Measurements from ENCODE around the gene GRK5. TPM values are rescaled to one million over a fixed set of nuclear protein-coding genes. Genes with fewer than 3 reads are reported as not detected.
A peak's percentile ranks its signal among the peaks of the same experiment; 100 is the strongest.
"Not testable (repeated sequence)": the region's sequence is repeated elsewhere in the genome, so short reads cannot be mapped to it uniquely, and the experiment has no call there.

GRK5 gene
- total RNA-seq, 4 donors from 2014 or later, result 10.0 to 61.9 (median 18.1) TPM

GRCh38 chr10:119270762-119271366 is 63.5 kb downstream of the GRK5 start:
- Histone ChIP-seq H3K4me3 (peak overlapping the region in 2 of 4 donors; percentile 1 to 16), H3K9me3 (no peaks in the 10 kb centered on the region), H3K36me3 (no peaks in the 10 kb centered on the region), H3K27ac (peak overlapping the region; percentile 63 to 88 (median 80)), H3K27me3 (no peaks in the 10 kb centered on the region), H3K4me1 (peaks cover 4 to 43% (median 22%) of the 10 kb centered on the region in 4 donors)
- no peak for TF ChIP-seq CTCF (IDR thresholded peaks at IDR 0.05)
- TF ChIP-seq POLR2A (IDR thresholded peaks at IDR 0.05), result peak in 1 of 2 donors; percentile 47
- DNase-seq, result peak; percentile 86 to 94 (median 89)

DNA sequence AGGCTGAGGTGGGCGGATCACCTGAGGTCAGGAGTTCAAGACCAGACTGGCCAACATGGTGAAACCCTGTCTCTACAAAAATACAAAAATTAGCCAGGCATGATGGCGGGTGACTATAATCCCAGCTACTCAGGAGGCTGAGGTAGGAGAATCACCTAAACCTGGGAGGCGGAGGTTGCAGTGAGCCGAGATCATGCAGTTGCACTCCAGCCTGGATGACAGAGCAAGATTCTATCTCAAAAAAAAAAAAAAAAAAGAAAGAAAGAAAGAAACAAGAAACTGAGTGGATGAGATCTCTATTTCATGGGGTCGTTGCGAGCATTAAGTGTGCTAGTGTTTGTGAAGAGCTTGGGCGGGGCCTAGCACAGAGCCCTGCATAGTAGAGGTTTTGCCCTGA is 65.0 kb downstream of the GRK5 start:
- not testable (repeated sequence) for H3K36me3 ChIP-seq, DNase-seq, H3K27me3 ChIP-seq, H3K9me3 ChIP-seq, H3K4me3 ChIP-seq
- H3K4me1 ChIP-seq, result peaks cover 4 to 43% (median 22%) of the 10 kb centered on the region in 4 donors
- H3K27ac ChIP-seq, result peak overlapping the region; percentile 63 to 88 (median 80)

DNA sequence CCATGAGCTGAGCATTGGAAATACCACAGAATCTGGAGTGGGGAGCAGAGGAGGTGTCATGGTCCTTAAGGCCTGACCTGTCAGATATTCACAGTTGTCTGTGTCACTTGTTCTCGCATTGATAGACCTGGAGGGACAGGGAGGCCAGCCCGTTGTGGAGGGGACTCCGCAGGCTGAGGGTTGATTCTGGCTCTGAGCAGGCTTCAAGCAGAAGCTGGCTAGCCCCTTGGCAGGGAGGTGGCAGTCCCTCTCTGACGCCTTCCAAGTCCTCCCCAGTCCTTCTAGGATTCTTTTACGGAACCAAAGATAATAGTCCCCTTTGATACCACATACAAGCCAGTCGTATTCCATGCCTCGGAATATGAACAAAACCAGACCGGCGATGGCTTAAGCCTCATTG is 65.4 kb downstream of the GRK5 start:
- no peaks in the 10 kb centered on the region for H3K27me3 ChIP-seq
- H3K27ac ChIP-seq, result peak overlapping the region in 3 of 4 donors; percentile 75 to 88 (median 85)
- H3K4me1 ChIP-seq, result peaks cover 4 to 43% (median 22%) of the 10 kb centered on the region in 4 donors
- H3K9me3 ChIP-seq, result no peaks in the 10 kb centered on the region
- H3K36me3 ChIP-seq, result no peaks in the 10 kb centered on the region
- no peak overlapping the region for H3K4me3 ChIP-seq
- DNase-seq, result no peak
- no peak for TF ChIP-seq CTCF (IDR thresholded peaks at IDR 0.05)
- TF ChIP-seq POLR2A (IDR thresholded peaks at IDR 0.05), result no peak

DNA sequence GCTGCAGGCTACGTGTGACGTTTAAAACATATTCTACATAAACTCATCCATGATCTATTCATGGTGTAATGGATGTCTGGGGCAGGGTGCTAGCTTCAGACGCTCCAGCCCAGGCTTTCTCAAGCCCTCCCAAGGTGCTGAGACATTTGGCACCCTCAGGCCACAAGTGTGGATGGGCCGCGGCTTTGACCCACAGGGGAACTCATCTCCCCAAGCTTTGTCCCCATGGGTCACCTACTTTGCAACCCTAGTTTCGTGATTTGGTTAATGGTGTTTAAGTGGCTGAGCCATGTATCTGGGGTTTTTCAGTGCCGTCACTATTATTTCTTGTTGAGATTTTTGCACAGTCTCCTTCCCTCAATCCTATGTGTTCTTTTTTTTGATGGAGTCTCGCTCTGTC is 66.0 kb downstream of the GRK5 start:
- no peak for TF ChIP-seq POLR2A (IDR thresholded peaks at IDR 0.05)
- TF ChIP-seq CTCF (IDR thresholded peaks at IDR 0.05), result no peak
- H3K4me1 ChIP-seq, result peaks cover 4 to 43% (median 21%) of the 10 kb centered on the region in 4 donors
- H3K27me3 ChIP-seq, result no peaks in the 10 kb centered on the region
- no peaks in the 10 kb centered on the region for H3K36me3 ChIP-seq
- no peak overlapping the region for H3K4me3 ChIP-seq
- H3K27ac ChIP-seq, result peak overlapping the region in 1 of 4 donors; percentile 88
- no peaks in the 10 kb centered on the region for H3K9me3 ChIP-seq
- DNase-seq, result no peak

- Histone ChIP-seq H3K4me3 (no peak overlapping the region), H3K36me3 (no peaks in the 10 kb centered on the region), H3K27me3 (no peaks in the 10 kb centered on the region), H3K9me3 (no peaks in the 10 kb centered on the region), H3K4me1 (peaks cover 4 to 43% (median 16%) of the 10 kb centered on the region in 4 donors), H3K27ac (peak overlapping the region in 3 of 4 donors; percentile 3 to 58 (median 56))
- TF ChIP-seq POLR2A (IDR thresholded peaks at IDR 0.05) (no peak), CTCF (IDR thresholded peaks at IDR 0.05) (no peak)
- no peak for DNase-seq
These were observed 67.2 kb downstream of the GRK5 start for GRCh38 chr10:119274519-119275045.

- Histone ChIP-seq H3K27ac (peak overlapping the region in 3 of 4 donors; percentile 3 to 58 (median 56)), H3K4me1 (peaks cover 4 to 39% (median 13%) of the 10 kb centered on the region in 4 donors), H3K9me3 (no peaks in the 10 kb centered on the region), H3K36me3 (no peaks in the 10 kb centered on the region), H3K4me3 (no peak overlapping the region), H3K27me3 (no peaks in the 10 kb centered on the region)
- no peak for TF ChIP-seq POLR2A (IDR thresholded peaks at IDR 0.05)
- no peak for TF ChIP-seq CTCF (IDR thresholded peaks at IDR 0.05)
- no peak for DNase-seq
These were observed 67.7 kb downstream of the GRK5 start for GRCh38 chr10:119275085-119275484.

GRCh38 chr10:119276194-119276593 is 68.8 kb downstream of the GRK5 start:
- not testable (repeated sequence) for H3K4me3 ChIP-seq, H3K27ac ChIP-seq, H3K9me3 ChIP-seq, H3K36me3 ChIP-seq, H3K27me3 ChIP-seq, DNase-seq
- H3K4me1 ChIP-seq, result peaks cover 0 to 33% (median 6%) of the 10 kb centered on the region in 4 donors

Measured in Peyer's patch (tissue), 4 donors.